GM12873 (cell line): ENCODE results near the gene ACOX2.

ENCODE experiments used
- TF ChIP-seq, protein P1 (sequence below): IDR thresholded peaks from 2 replicates; pipeline ENCODE4 v1.5.1; 2012; ENCODE audit warnings: low read depth, mild to moderate bottlenecking, moderate library complexity, low read length, control low read depth; ENCODE audit not compliant: insufficient read depth; ENCODE audit errors: missing control alignments

Gene ACOX2

DNA sequence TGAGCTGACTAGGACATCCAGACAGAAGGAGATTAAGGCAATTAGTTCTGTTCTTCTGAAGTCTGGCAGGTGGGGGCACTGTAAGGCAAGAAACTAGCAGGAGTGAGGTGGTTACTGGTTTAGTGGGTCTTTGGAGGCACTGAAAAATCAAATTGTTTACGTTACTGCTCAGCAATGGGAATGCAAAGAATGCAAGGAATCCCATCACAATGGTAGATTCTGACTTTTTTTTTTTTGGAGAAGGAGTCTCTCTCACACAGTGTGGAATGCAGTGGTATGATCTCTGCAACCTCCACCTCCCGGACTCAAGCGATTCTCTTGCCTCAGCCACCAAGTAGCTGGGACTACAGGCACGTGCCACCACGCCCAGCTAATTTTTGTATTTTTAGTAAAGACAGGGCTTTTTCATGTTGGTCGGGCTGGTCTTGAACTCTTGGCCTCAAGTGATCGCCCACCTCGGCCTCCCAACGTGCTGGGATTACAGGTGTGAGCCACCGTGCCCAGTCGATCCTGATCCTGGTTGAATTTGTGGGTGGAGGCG, 23.9 kb upstream of the ACOX2 start:
- TF ChIP-seq, protein P1, sequence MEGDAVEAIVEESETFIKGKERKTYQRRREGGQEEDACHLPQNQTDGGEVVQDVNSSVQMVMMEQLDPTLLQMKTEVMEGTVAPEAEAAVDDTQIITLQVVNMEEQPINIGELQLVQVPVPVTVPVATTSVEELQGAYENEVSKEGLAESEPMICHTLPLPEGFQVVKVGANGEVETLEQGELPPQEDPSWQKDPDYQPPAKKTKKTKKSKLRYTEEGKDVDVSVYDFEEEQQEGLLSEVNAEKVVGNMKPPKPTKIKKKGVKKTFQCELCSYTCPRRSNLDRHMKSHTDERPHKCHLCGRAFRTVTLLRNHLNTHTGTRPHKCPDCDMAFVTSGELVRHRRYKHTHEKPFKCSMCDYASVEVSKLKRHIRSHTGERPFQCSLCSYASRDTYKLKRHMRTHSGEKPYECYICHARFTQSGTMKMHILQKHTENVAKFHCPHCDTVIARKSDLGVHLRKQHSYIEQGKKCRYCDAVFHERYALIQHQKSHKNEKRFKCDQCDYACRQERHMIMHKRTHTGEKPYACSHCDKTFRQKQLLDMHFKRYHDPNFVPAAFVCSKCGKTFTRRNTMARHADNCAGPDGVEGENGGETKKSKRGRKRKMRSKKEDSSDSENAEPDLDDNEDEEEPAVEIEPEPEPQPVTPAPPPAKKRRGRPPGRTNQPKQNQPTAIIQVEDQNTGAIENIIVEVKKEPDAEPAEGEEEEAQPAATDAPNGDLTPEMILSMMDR: no peak

DNA sequence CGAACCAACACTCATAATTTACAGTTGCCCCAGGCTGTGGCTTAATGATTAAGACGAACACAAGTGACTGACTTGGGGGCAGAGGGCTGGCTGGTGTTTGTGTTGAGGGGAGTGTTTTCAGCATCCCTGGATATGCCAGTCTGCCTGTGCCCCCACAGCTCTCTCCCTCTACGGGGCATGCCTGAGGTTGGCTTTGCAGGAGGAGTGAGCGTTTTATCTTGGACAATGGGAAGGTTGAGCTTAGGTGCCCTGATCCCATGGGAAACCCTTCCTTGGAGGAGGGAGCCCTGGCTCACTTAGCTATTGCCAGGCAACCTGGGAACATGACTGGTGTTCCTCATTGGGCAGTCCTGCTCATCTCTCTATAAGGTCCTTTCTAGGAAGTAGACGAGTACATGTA, 22.6 kb upstream of the ACOX2 start:
- TF ChIP-seq, protein P1: no peak

DNA sequence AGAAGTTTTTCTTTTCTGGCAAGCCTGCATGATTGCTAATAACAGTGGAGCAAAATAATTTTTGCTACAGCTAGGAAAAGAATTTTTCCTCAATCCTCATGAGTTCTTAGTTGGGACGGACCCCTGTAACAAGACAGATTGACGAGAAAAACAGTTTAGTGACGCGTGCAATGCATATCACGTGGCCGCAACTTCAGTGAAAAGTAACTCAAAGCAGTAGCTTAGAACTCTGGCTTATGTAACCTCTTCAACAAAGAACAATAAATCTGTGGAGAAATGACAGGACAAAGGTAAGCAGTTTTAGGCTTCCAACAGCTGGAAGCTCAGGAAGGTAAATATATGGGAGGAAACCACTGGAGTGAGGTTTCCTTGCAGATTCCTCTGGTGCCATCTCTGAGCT, 20.5 kb upstream of the ACOX2 start:
- TF ChIP-seq, protein P1: no peak

DNA sequence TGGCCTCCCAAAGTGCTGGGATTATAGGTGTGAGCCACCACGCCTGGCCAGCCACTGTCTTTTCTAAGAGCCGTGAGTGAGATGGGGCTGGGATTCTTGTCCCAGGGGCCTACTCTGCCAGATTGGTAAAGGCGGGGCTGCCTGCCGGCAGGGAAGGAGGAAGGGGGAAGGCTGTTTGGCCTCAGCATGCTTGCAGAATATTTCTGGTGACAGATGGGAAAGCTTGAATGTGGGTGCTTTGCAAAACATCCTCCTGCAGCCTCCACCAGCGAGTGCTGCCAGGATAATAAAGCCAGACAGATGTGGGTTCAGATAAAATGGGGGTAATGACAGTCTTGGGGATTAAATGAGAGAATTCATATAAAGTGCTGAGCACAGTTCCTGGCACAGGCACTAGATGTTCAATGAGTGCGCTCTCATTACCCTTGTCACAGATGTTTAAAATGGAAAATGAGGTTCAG, 19.8 kb upstream of the ACOX2 start:
- TF ChIP-seq, protein P1: no peak

DNA sequence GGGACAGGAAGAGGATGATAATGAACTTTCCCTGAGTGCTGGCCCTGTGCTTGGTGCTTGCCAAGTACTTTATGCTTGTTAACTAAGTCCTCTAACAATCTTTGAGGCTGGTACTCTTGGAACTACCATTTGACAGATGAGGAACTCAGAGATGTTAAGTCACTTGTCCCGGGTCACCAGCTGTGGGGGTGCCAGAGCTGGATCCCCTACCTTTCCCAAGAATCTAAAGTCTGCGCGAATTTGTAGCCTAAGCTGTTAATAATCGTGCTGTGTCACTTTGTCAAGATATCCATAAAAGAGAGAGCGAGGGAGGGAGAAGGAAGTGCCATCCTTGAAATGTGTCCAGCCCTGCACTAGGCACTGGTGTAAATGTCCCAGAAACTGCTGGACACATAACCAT, 19.0 kb upstream of the ACOX2 start:
- TF ChIP-seq, protein P1: no peak

DNA sequence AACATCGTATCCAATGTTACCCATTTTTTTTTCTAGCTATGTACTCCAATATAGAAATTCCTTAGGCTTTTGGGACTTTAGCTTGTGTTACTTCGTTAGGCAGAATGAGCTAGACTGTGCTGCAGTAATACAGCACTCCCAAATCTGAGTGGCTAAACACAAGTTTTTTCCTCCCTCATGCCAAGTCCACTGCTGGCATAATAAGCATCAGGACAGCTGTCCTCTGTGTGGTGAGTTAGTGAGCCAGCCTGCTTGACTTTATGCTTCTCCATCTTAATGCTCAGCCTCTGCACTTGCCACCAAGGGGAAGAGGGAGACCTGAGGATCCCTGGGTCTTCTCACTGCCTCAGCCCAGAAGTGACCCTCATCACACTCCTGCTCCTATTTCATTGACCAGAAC, 18.2 kb upstream of the ACOX2 start:
- TF ChIP-seq, protein P1: no peak

DNA sequence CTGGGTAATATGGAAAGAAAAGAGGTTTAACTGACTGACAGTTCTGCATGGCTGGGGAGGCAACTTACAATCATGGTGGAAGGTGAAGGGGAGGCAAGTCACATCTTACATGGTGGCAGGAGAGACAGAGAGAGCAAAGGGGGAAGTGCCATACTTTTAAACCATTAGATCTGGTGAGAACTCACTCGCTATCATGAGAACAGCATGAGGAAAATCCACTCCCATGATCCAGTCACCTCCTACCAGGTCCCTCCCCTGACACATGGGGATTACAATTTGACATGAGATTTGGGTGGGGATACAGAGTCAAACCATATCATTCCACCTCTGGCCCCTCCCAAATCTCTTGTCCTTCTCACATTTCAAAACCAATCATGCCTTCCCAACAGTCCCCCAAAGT, 16.0 kb upstream of the ACOX2 start:
- TF ChIP-seq, protein P1: no peak
